ENCODE data around the gene CAPZB. TPM values are rescaled to one million over a fixed set of nuclear protein-coding genes. Genes with fewer than 3 reads are reported as not detected.

CAPZB gene
- total RNA-seq, 1 experiment from 2014 or later = 348 TPM

DNA sequence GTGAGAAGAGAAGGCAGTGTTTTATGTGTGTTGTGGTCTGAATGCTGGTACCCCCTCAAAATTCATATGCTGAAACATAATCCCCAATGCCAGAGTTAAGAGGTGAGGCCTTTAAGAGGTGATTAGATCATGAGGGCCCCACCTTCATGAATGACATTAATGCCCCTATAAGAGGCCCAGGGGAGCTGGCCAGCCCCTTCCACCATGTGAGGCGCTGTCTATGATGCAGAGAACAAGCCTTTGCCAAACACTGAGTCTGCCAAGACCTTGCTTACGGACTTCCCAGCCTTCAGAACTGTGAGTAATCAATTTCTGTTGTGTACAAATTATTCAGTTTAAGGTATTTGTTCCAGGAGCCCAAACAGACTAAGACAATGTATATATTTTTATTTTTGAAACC is 20.2 kb downstream of the CAPZB start:
- no peaks in the 10 kb centered on the region for H3K9me3 ChIP-seq (ENCODE audit: control insufficient read depth, low read depth, low read length)
- DNase-seq = no peak
- no peak overlapping the region for H3K18ac ChIP-seq (ENCODE audit: insufficient read length, low read depth, low read length)
- TF ChIP-seq, protein P1, sequence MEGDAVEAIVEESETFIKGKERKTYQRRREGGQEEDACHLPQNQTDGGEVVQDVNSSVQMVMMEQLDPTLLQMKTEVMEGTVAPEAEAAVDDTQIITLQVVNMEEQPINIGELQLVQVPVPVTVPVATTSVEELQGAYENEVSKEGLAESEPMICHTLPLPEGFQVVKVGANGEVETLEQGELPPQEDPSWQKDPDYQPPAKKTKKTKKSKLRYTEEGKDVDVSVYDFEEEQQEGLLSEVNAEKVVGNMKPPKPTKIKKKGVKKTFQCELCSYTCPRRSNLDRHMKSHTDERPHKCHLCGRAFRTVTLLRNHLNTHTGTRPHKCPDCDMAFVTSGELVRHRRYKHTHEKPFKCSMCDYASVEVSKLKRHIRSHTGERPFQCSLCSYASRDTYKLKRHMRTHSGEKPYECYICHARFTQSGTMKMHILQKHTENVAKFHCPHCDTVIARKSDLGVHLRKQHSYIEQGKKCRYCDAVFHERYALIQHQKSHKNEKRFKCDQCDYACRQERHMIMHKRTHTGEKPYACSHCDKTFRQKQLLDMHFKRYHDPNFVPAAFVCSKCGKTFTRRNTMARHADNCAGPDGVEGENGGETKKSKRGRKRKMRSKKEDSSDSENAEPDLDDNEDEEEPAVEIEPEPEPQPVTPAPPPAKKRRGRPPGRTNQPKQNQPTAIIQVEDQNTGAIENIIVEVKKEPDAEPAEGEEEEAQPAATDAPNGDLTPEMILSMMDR (conservative IDR thresholded peaks at IDR 0.05) = no peak
- Mint-ChIP-seq H3K4me1 (peaks cover 65 to 66% of the 10 kb centered on the region in 2 experiments), H3K36me3 (ENCODE audit: insufficient read depth in 1 of 3, low read depth in 3 of 3) (peaks cover 9 to 18% (median 14%) of the 10 kb centered on the region in 3 experiments; a peak in 6 of 7 replicates), H3K4me3 (no peak overlapping the region), H3K27me3 (ENCODE audit: low read depth) (no peaks in the 10 kb centered on the region), H3K27ac (no peak overlapping the region), H3K9me3 (no peaks in the 10 kb centered on the region)
- H2BK120ac ChIP-seq (ENCODE audit: low read depth, low read length, poor library complexity, severe bottlenecking) = no peak overlapping the region
- no peak overlapping the region for H2BK15ac ChIP-seq (ENCODE audit: low read depth, low read length)
- no peak overlapping the region for H4K91ac ChIP-seq (ENCODE audit: insufficient read length, low read depth, low read length)
- peaks cover 7% of the 10 kb centered on the region for H3K79me1 ChIP-seq (ENCODE audit: insufficient read depth, low read depth, low read length, poor library complexity, severe bottlenecking)
- no peak overlapping the region for H3K4ac ChIP-seq (ENCODE audit: low read depth, low read length)
- no peaks in the 10 kb centered on the region for H4K20me1 ChIP-seq (ENCODE audit: control insufficient read depth, insufficient read depth, insufficient read length)
- no peak overlapping the region for H3K23ac ChIP-seq (ENCODE audit: insufficient read length, low read depth, low read length)
- H3K23me2 ChIP-seq (ENCODE audit: insufficient read length, low read depth, low read length, poor library complexity, severe bottlenecking) = no peaks in the 10 kb centered on the region
- no peak overlapping the region for H2AK5ac ChIP-seq (ENCODE audit: insufficient read length, low read length)
- no peak overlapping the region for H2AFZ ChIP-seq (ENCODE audit: low read length)
- no peak overlapping the region for H3K9ac ChIP-seq (ENCODE audit: extremely low read depth, insufficient read length, low read length)
- H2BK20ac ChIP-seq (ENCODE audit: low read depth, low read length, poor library complexity, severe bottlenecking) = no peak overlapping the region
- no peaks in the 10 kb centered on the region for H3K27me3 ChIP-seq (ENCODE audit: insufficient read depth, low read length)
- no CpG with 5 or more reads among the region's 2 CpGs for WGBS (ENCODE audit: extremely low coverage, insufficient read length, low lambda C conversion rate)
- H3K14ac ChIP-seq (ENCODE audit: insufficient read depth, low read length) = no peak overlapping the region
- no peak overlapping the region for H3T11ph ChIP-seq (ENCODE audit: low read length)
- H4K8ac ChIP-seq (replicated peaks; ENCODE audit: insufficient read length, low read depth, low read length) = no peak overlapping the region
- peaks cover 56% of the 10 kb centered on the region for H3K79me2 ChIP-seq (ENCODE audit: insufficient read depth, low read length)
- no peak overlapping the region for H4K5ac ChIP-seq (ENCODE audit: insufficient read length, low read depth, low read length)
- H3K4me2 ChIP-seq (ENCODE audit: insufficient read depth, insufficient read length, low read length) = no peak overlapping the region
- H3K4me1 ChIP-seq (ENCODE audit: insufficient read depth, low read length) = peaks cover 23% of the 10 kb centered on the region
- no peak overlapping the region for H3K27ac ChIP-seq (ENCODE audit: insufficient read length, low read depth, low read length)
- no peak overlapping the region for H2BK5ac ChIP-seq (ENCODE audit: insufficient read length, low read length)
- no peak overlapping the region for H2BK12ac ChIP-seq (ENCODE audit: insufficient read length, low read depth, low read length)
- H3K56ac ChIP-seq (ENCODE audit: insufficient read length, low read depth, low read length) = no peak overlapping the region

All from H9 (cell line).